ENCODE data around the gene APLN.

The APLN gene, protein sequence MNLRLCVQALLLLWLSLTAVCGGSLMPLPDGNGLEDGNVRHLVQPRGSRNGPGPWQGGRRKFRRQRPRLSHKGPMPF

DNA sequence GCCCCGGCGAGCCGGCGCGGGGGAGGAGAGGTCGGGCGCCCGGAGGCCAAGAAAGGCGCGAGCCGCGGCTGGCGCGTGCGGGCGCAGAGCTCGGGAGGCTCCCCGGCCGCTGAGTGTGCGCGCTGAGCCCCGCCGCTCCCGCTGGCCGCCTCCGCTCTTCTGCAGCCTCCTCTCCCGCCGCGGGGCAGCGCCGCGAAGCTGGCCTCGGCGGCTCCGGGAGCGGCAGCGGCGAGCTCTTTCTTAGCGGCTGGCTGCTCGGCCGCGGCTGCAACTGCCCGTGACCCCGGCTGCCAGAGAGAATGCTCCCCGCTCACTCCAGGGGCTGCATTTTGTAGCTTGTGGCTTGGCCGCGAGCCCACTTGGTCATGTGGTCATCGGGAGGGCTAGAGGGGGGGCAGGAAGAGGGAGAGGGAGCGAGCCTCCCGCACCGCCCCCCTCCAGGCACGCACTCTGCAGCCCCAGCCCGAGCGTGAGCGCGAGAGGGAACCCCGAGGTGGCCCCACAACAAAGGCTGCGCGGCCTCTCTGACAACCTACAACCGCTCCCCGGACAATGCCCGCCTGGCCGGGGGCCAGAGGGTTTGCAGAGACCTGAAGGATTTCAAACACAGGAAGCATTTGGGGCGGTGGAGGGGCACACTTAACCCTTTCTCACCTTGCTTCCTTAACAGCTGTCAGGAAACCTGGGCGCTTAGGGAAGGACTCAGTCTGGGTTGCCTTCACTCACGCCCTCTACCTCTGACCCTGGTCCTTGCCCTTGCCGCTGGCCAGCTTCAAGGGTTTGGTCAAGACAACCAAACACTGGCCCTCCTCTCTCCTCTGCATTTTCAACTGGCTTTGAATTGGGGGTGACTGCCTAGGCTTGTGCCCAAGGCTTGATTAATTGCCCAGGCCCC is at the start of gene APLN:
Gene APLN (minus strand): TSS at position 305 of the 895 bp plus-strand sequence. CDS start 326 bp downstream, outside the sequence.
- no peak for DNase-seq

DNA sequence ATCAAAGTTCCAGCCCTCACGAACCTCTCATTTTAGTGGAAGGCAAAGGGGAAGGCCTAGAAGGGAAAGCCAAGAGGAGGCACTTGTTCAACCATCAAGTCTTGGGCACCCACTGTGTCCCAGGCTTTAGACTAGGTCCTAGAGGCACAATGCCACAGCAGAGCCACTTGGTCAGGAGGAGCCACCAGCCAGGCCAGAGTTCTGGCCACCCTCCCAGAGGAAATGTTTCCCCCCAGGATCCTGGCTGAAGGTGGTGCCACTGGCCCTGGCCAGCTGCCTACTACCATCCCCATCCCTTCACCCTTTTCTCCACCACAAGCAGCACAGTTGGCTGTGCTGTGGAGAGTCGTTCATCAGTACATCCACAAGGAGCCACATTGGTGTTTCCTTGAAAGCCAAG is 49.7 kb upstream of the APLN start:
- no peak for DNase-seq

DNA sequence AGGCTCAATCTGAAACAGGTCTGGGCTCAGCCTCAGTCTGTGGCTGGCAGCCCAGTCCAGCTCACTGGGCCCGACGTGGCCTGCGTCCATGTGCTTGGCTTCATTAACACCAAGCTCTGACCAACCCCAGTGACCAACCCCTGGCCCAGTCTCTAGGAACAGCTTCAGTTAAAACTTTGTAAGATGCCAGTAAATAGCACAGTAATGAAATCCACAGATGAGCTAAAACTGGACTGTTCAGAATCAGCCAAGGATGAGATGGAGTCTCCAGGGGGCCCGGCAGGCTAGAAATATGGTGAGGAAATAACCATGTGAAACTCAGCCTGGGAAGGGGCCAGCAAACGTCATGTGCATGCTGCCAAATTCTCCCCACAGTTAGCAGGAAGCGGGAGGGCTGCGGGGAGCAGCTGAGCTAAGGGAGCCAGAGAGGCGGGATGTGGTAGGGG is 46.9 kb upstream of the APLN start:
- DNase-seq: no peak

DNA sequence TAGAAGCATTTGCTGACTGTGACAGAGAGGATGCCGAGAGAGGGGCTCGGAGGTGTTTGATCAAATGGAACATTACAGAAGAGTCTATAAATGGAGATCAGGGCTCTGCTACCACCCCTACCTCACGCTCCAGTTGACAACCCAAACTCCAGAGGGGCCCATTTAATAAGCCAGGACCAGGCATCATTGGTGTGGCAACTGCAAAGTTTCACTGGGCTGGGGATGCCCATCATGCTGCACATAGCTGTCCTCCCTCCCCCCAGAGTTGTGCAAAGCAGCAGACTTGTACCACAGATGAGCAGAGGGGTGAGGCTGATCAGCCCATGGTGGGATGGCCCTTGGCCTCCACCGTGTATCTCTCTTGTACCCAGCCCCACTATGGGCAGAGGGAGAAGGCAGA is 45.8 kb upstream of the APLN start:
- no peak for DNase-seq

DNA sequence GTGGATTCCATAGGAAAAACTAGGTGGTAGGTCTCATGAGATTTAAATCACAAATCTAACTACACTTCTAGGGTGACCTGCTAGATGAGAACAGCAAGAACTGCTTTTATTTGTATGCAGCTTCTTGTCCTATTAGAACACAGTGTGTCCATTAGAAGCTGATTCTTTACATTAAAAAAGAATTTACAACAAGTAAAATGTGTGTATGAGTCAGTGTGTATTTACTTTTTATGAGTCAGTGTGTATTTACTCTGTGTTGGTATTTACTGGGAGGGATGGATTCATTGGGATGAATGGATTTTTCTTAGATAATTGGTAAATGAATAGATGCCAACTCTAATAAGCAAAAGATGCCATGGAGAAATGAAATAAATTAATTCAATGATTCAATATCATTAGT is 43.4 kb upstream of the APLN start:
- no peak for DNase-seq

DNA sequence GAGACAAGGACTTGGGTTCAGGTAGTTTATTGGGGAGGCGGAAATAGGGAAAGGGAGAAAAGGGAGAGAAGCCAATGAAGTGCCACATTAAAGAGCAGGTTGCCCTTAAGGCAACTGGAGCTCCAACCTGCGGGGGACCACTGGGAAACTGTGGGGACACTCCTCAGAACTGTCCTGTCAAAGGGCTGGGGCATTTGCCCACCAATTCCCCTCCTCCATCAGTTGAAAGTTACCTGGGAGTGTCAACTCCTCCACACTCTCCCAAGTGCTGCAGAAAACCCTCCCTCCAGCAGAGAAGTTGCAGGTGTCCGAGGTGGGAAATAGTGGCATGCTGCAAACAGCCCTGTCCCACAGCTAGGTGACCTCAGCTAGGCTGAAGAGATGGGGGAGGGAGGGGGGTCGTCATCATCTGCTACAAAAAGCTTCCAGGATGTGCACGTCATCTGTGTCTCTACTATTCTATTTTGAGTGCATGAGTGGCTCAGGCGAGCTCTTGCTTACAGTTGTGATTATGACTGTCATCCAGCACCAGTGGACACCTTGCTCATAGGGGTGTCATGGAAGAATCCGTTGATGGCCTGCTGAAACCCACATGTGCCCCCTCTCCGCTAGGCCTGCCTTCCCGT is 42.6 kb upstream of the APLN start:
- DNase-seq: no peak

DNA sequence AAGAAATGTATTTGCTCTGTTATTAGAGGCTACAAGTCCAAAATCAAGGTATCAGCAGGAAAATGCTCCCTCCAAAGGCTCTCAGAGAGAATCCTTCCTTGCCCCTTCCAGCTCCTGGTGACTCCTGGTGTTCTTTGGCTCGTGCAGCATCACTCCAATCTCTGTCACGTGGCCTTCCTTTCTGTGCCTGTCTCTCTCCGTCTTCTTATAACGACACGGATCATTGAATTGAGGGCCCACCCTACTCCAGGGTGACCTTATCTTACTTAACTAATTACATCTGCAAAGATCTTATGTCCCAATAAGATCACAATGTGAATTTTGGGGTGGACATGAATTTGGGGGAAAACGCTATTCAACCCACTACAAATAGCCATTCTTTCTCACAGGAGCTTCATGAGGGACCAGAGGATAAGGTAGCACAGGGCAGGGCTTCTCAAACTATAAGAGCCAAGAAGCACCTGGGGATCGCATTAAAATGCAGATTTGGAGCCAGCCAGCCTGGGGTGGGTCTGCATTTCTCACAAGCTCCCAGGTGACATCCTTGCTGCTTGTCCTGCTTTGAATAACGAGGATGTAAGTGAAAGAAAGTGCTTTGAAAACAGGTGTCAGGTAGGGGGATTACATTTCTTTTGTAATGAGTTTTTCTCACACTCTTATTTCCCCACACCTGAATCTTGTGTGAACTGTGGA is 41.9 kb upstream of the APLN start:
- no peak for DNase-seq

DNA sequence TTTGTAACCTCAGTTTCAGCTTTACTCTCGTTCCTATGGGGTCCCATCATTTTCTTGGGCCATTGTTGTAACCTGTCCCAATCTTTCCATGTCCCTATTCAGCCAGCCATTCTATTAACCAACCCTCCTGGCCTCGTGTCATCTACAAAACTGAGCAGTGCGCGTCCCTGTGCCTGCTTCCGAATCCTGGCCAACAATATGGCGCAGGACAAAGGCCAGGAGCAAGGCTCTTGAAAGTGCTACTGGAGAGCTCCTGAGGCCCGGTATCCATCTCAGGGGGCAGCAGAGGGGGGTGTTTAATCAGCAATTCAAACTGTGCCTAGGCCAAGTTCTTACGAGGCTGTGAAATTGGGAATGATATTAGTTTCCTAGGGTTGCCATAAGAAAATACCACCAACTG is 41.2 kb upstream of the APLN start:
- no peak for DNase-seq

DNA sequence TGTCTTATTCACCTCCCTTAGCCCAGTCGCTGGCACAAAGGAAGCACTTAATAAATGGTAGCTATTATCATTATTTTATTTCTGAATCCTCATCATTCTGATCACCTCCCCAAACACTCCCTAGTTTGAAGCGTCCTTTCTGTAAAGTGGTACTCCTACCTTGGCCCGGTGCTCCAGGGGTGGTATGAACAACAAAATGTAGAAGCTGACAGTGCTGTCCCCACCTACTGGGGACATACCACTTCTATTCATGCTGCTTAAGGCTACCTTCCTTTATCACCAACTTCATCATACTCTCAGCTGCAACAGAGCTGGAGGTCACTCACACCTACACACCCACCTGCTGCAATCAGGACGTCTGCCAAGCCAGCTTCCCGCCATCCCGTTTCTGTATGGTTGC is 40.8 kb upstream of the APLN start:
- DNase-seq: no peak

DNA sequence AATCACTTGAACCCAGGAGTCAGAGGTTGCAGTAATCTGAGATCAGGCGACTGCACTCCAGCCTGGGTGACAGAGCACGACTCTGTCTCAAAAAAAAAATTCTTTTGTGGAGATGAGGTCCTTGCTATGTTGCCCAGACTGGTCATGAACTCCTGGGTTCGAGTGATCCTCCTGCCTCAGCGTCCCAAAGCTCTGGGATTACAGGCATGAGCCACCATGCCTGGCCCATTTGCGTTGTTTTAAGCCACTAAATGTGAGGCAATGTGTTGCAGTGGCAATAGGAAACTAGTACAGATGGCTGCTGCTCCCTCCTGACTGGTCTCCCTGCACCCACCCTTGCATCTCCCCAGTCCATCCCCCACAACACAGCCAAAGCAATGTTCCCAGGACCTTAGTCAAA is 40.0 kb upstream of the APLN start:
- no peak for DNase-seq

DNA sequence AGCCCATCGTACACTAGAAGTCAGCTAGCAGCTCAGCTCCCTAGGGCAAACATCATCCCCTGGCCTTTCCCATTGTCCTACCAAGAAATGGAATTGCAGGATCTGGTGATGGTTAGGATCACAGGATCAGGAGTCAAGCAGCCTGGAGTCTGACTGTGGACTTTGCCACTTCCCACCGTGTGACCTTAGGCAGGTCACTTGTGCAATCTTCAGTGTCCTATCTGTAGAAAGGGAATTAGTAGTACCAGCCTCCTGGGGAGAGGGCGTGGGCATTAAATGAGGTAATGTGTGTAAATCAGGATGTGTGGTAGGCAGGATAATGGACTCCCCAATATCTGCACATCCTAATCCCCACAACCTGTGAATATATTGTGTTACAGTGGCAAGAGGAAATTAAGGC is 38.6 kb upstream of the APLN start:
- DNase-seq: no peak

DNA sequence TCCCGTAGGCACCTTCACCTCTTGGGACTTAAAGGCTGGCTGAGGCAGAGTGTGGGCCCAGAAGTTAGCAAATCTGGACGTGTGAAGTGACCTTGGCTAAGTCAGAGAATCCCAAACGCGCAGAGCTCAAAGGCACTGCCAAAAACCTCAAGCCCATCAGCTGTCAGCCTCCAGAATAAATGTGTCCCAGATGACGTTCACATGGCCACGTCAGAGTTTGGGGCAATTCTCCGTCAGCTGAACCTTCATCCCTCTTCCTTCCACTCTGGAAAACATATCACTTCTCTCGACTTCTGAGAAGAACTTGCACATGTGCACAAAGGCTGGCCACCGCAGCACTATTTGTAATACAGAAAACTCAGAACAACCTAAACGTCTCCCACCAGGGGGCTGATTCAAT is 35.7 kb upstream of the APLN start:
- no peak for DNase-seq

DNA sequence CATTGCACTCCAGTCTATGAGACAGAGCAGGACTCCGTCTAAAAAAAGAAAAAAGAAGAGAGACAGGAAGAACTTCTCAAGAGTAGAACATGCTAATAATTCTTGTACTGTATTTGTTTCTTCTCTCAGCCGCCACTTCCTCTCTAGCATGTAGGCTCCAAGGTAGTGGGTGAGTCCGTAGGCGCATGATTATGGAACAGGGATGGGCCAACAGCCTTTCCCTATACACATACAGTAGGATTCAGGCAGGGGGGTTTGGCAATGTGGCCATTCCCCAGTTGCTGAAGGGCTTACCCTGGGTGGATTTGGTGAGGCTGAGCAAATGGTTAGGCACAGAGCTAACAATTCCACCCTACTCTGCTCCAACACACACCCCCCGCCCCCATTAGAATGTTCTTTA is 35.0 kb upstream of the APLN start:
- DNase-seq: no peak

DNA sequence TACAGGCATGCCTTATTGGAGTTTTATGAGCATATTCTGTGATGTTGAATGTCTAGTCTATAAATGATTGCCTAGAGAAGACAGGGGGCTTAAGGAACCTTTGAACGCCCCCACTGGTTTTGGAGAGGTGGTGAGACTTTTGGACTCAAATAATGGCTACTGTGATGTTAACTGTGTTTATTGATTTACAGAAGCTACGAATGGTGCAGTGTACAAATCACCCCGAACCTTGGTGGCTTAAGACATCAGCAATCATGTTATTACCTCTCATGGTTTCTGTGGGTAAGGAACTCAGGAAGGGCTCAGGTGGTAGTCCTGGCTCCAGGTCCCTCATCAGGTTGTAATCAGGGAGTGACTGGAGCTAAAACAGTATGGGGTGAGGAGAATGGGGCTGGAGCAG is 33.3 kb upstream of the APLN start:
- DNase-seq: no peak

DNA sequence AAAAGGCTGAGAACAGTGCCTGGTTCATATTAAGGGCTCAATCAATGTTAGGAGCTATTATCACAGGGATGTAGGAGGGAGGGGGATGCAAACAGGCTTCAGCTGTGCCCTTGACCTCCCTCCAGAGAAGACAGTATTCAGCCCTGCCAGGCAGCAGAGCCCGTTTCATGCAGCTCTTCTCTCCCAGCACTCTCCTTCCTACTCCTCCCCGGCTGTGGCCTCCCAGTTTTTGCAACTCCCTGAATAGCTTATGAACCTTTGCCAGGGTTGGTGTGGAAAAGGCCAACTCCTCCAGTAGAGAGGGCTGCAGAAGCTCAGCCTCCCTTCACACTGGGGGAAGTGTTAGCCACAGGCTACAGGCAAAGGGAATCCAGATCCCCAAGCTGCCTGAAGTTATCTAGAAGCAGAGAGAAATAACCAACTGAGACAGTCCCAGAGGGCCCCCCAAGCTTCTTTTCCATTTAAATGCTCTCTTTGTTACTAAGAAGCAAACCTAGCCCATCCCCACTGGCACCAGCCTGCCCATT is 31.7 kb upstream of the APLN start:
- no peak for DNase-seq

DNA sequence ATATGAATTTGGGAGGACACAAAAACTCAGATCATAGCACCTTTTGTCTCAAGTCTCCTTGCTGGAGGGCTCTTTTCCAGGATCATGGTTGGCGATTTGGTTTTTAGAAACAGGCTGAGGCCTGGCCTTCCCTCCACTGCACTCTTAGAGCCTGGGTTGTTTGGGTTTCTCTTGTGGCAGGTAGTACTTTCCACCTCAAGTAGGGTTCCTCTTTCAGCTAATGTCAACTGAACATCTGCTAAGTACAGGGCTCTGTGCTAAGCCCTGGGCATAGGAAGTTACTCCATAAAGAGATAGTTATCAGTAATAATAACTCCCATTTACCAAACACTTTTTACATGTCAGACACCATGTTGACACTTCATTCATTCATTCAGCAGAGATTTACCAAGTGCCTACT is 28.2 kb upstream of the APLN start:
- no peak for DNase-seq

DNA sequence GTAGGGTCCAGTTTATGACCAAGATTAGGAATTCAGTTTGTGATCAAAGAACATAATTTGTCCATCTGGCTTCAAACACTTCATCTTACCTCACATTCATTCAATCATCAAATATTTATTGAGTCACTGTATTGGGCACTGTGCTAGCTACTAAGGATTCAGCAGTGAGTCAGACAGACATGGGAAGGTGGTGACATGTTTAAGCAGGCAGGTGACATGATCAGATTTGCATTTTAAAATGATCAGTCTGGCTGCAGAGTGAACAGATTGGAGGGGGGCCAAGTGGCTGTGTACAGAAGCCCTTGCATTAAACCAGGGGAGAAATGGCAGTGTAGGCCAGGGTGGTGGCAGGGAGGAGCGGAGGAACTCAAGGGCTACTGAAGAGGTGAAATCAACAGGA is 25.1 kb upstream of the APLN start:
- no peak for DNase-seq

DNA sequence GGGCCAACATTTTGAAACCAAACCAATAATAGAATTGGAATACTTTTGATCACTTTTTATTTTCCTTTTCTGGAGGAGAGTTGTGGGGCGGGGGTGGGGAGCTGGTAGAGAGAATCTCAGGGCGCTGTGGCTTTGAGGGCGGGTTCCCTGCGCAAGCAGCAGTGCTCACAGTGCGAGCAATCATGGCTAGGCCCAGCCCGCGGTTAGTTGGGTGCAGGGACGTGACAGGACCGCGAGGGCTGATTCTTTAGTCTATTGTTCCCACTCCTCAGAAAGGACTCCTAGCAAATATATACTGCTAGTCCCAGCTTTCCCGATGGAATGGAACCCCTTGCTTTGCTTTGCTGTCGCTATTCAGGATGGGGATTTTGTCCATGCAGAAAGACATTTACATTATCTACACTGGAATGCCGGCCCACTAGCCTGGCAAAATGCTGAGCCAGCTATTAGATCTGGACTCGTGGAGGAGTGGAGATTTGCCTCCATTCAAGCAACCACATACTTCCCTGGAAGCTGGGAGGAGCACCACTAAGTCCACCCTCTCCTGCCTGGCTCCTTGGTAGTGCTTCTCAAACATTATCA is 23.9 kb upstream of the APLN start:
- DNase-seq: no peak

DNA sequence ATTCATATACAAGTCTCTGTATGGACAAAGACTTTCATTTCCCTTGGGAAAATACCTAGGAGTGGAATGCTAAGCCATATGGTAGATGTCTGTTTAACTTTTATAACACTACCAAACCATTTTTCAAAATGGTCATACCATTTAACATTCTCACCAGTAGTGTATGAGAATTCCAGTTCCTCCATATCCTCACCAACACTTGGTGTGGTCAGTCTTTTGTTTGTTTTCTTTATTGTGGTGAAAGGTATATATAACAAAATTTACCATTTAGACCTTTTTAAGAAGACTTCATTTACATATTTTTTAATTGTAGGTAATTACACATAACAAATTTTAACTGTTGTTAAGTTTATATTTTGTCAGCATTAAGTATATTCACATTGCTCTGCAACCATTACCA is 12.7 kb upstream of the APLN start:
- DNase-seq: no peak

DNA sequence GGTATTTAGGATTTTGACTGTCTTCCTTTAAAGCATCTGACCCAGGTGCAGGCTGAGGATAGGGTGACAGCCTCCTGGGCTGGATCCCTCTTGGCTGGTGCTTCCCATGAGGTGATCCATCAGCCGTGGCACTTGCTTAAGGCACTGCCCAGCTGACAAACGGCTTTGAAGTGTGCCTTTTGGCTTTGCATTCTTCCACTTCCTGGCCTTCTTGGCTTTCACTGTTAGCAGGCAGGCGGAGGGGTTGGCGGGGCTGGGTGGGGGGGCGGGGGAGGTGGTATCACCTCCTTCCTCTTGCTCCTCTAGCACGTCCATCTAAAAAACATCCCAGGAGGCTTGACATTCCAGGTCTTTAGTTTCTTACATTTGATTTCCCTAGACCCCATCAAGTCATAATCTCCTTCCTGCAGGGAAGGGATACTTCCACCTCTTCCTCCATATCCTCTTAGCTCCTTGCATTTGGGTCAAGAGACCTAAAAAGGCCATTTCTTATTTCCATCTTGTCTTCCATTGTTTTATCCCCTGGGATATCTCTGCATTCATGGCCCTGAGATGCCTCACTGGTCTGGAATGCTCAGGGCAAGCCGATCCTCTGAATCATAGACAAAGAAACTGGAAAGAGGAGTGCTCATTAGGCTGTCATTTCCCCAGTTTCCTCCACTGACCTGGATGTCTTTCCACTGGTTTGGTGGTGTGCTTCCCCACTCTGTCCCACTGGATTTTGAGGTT is 11.3 kb upstream of the APLN start:
- DNase-seq: no peak

DNA sequence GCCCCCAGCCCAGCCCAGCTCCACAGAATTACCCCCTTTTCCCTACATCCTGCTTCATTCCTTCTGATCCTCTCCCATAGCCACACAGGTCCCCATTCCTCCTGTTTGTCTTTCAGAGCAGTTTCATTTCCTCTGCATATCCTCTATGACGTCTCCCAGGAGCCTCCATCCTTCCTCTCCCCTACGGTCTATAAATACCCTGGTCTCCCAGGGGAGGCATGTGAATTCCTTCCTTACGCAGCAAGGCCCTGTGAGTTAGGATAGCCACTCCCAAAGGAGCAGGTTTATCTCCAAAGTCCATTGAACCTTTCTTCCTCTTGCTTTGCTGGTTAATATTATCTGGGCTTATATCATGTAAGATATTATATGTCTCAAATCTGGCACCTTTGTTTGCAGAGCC is 8.4 kb upstream of the APLN start:
- no peak for DNase-seq

DNA sequence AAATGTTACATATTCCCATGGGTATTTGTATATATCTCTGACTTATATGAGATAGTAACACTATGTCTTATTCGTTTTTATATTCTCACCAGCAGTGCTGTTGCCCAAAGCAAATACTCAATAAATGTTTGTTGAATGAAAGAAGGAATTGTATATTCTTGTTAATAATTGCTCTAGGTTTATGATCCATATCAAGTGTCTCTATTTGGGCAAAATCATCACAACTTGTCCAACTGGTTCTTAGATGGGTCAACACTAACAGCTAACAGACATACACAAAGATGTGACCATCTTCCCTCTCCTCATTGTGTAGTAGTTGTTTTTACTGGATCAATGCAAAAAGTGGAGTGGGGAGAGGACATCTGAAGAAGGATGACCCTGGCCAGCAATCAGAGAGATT is 6.6 kb upstream of the APLN start:
- DNase-seq: no peak

DNA sequence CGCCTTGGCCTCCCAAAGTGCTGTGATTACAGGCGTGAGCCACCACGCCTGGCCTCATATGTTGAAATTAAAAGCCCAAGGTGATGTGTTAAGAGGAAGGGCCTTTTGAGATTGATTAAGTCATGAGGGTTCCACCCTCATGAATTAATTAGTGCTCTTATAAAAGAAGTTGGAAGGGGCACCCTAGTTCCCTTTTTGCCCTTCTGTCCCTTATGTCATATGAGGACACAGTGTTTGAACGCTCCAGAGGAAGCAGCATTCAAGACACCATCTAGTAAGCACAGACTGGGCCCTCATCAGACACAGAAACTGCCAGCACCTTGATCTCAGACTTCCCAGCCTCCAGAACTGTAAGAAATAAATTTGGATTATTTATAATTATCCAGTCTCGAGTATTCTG is 5.1 kb upstream of the APLN start:
- DNase-seq: no peak
